Esophagus squamous epithelium (tissue), 5 donors: ENCODE measurements around the gene ZNF75A. TPM values are rescaled to one million over a fixed set of nuclear protein-coding genes. Genes with fewer than 3 reads are reported as not detected.
A peak's percentile ranks its signal among the peaks of the same experiment; 100 is the strongest.

Source experiments
- DNase-seq: peaks from one replicate; lab custom pipeline; 2025; lab: John Stamatoyannopoulos, UW
- H3K27ac ChIP-seq, 4 donors: fragments of 200-600 bp; sonication (generic); one replicate each; pipeline ENCODE4 v1.5.1; 2016 to 2019; ENCODE audit warnings: mild to moderate bottlenecking in 1 of 4
- H3K27me3 ChIP-seq, 4 donors: fragments of 200-600 bp; sonication (generic); 1 replicate in 3 of 4; 2 replicates in 1 of 4; pipeline versions ENCODE4 v1.5.1 to v1.6.0; 2017 to 2021; ENCODE audit warnings: antibody characterized with exemption in 1 of 4
- H3K36me3 ChIP-seq, 3 donors: fragments of 200-600 bp; sonication (generic); one replicate each; pipeline ENCODE4 v1.5.1; 2016 to 2019
- H3K4me1 ChIP-seq, 3 donors: fragments of 200-600 bp; sonication (generic); one replicate each; pipeline ENCODE4 v1.5.1; 2017 to 2019
- H3K4me3 ChIP-seq, 4 donors: fragments of 200-600 bp; sonication (generic); 1 replicate in 3 of 4; 2 replicates in 1 of 4; pipeline ENCODE4 v1.5.1; 2016 to 2019; ENCODE audit warnings: mild to moderate bottlenecking in 2 of 4, moderate library complexity in 1 of 4
- H3K9me3 ChIP-seq, 3 donors: fragments of 200-600 bp; sonication (generic); one replicate each; pipeline ENCODE4 v1.5.1; 2016 to 2019
- CTCF ChIP-seq, 6 experiments: fragments of 450-650 bp in 4 of 6; fragments of 200-600 bp in 2 of 6; sonication (generic) in 2 of 6; IDR thresholded peaks; one replicate each; pipeline ENCODE4 v1.5.1; 2016 to 2019; ENCODE audit warnings: antibody characterized with exemption in 6 of 6, mild to moderate bottlenecking in 4 of 6, moderate library complexity in 4 of 6
- POLR2A ChIP-seq, 4 donors: fragments of 450-650 bp; IDR thresholded peaks; one replicate each; pipeline ENCODE4 v1.6.1; 2017; ENCODE audit warnings: antibody characterized with exemption in 4 of 4, mild to moderate bottlenecking in 4 of 4, moderate library complexity in 3 of 4
- WGBS, 2 donors: methylation state at CpG; one replicate each; pipeline ENCODE4 v1.1.5; 2018; 5-methylcytosine and 5-hydroxymethylcytosine counted together
- intact Hi-C: fragments of 100-400 bp; cut with DNase I; formaldehyde crosslinking; loops from one replicate; pipeline ENCODE4 v1.15.0; 2022
- total RNA-seq, 4 donors: library from RNA; depleted of rRNA; stranded (reverse); fragments of >200 nt; gene quantifications; one replicate each; pipeline ENCODE4 v1.1.0, GENCODE V29; 2016
- donor health status: DM: yes; HTN: yes; CAD: no.

ZNF75A gene
- total RNA-seq, 4 donors from 2014 or later = 10.6 to 24.6 (median 18.1) TPM

GRCh38 chr16:3274490-3274889, 30.8 kb upstream of the ZNF75A start:
- Histone ChIP-seq H3K27me3 (peaks cover 0 to 9% (median 0%) of the 10 kb centered on the region in 4 donors), H3K4me1 (no peaks in the 10 kb centered on the region), H3K36me3 (no peaks in the 10 kb centered on the region), H3K27ac (no peak overlapping the region), H3K9me3 (peaks cover 0 to 6% (median 5%) of the 10 kb centered on the region in 3 donors), H3K4me3 (no peak overlapping the region)
- DNase-seq = no peak
- intact Hi-C loops = no loop called here
- 52 to 79% methylated on average over 4 of the region's 4 CpGs for WGBS, 2 donors
- TF ChIP-seq POLR2A (IDR thresholded peaks at IDR 0.05) = no peak
- no peak for TF ChIP-seq CTCF (IDR thresholded peaks at IDR 0.05)

- no peak for TF ChIP-seq POLR2A (IDR thresholded peaks at IDR 0.05)
- TF ChIP-seq CTCF (IDR thresholded peaks at IDR 0.05) = no peak
Measured at GRCh38 chr16:3274947-3275346, 30.4 kb upstream of the ZNF75A start.

GRCh38 chr16:3276679-3277078, 28.6 kb upstream of the ZNF75A start:
- TF ChIP-seq CTCF (IDR thresholded peaks at IDR 0.05) (no peak), POLR2A (IDR thresholded peaks at IDR 0.05) (no peak)
- peaks cover 0 to 5% (median 1%) of the 10 kb centered on the region in 3 donors for H3K9me3 ChIP-seq
- no peak for DNase-seq
- H3K27ac ChIP-seq = no peak overlapping the region
- peaks cover 0 to 2% (median 0%) of the 10 kb centered on the region in 3 donors for H3K4me1 ChIP-seq
- no peaks in the 10 kb centered on the region for H3K36me3 ChIP-seq
- intact Hi-C loops = no loop called here
- whole genome bisulfite sequencing, 2 donors = 82 to 84% methylated on average over 5 of the region's 5 CpGs
- H3K4me3 ChIP-seq = no peak overlapping the region
- H3K27me3 ChIP-seq = peaks cover 0 to 9% (median 0%) of the 10 kb centered on the region in 4 donors

More at GRCh38 chr16:3274947-3275346, 30.4 kb upstream of the ZNF75A start:
- peaks cover 0 to 9% (median 0%) of the 10 kb centered on the region in 4 donors for H3K27me3 ChIP-seq
- no peaks in the 10 kb centered on the region for H3K36me3 ChIP-seq
- H3K27ac ChIP-seq = no peak overlapping the region
- intact Hi-C loops = no loop called here
- H3K9me3 ChIP-seq = peaks cover 0 to 6% (median 5%) of the 10 kb centered on the region in 3 donors
- H3K4me3 ChIP-seq = no peak overlapping the region
- DNase-seq = no peak
- no peaks in the 10 kb centered on the region for H3K4me1 ChIP-seq

- TF ChIP-seq POLR2A (IDR thresholded peaks at IDR 0.05) (no peak), CTCF (IDR thresholded peaks at IDR 0.05) (no peak)
- no peak overlapping the region for H3K27ac ChIP-seq
- WGBS, 2 donors = 91 to 92% methylated on average over 6 of the region's 6 CpGs
- H3K9me3 ChIP-seq = peaks cover 0 to 8% (median 7%) of the 10 kb centered on the region in 3 donors
- H3K36me3 ChIP-seq = peaks cover 8 to 17% (median 9%) of the 10 kb centered on the region in 3 donors
- peaks cover 14 to 37% (median 16%) of the 10 kb centered on the region in 3 donors for H3K4me1 ChIP-seq
- intact Hi-C loops = no loop called here
- no peak overlapping the region for H3K4me3 ChIP-seq
- no peak for DNase-seq
- H3K27me3 ChIP-seq = peaks cover 0 to 9% (median 0%) of the 10 kb centered on the region in 4 donors
Measured at GRCh38 chr16:3281222-3281820, 24.0 kb upstream of the ZNF75A start.

GRCh38 chr16:3282103-3282729, 23.1 kb upstream of the ZNF75A start:
- Histone ChIP-seq H3K36me3 (peaks cover 9 to 26% (median 13%) of the 10 kb centered on the region in 3 donors), H3K4me3 (peak overlapping the region; percentile 91 to 97 (median 94)), H3K9me3 (peaks cover 0 to 17% (median 12%) of the 10 kb centered on the region in 3 donors), H3K27ac (peak overlapping the region; percentile 98 to 100 (median 98)), H3K4me1 (peaks cover 14 to 37% (median 16%) of the 10 kb centered on the region in 3 donors), H3K27me3 (peaks cover 0 to 9% (median 0%) of the 10 kb centered on the region in 4 donors)
- 18 to 44% methylated on average over 10 to 16 of the region's 29 CpGs for WGBS, 2 donors
- no peak for TF ChIP-seq POLR2A (IDR thresholded peaks at IDR 0.05)
- no peak for TF ChIP-seq CTCF (IDR thresholded peaks at IDR 0.05)
- no peak for DNase-seq
- intact Hi-C loops = no loop called here
